Chondrocyte (in vitro differentiated cells): ENCODE measurements around the gene MUC5AC. TPM values are rescaled to one million over a fixed set of nuclear protein-coding genes. Genes with fewer than 3 reads are reported as not detected.
A peak's percentile ranks its signal among the peaks of the same experiment; 100 is the strongest.
"Not testable (repeated sequence)": the region's sequence is repeated elsewhere in the genome, so short reads cannot be mapped to it uniquely, and the experiment has no call there.

ENCODE experiments used
- DNase-seq: peaks from one replicate; pipeline ENCODE4 v3.0.0; 2021; ENCODE audit warnings: mixed read lengths, low spot score
- H3K27ac Mint-ChIP-seq: one replicate; pipeline ENCODE4 v1.8.0; 2021; ENCODE audit warnings: mild to moderate bottlenecking, moderate library complexity, mixed read lengths; ENCODE audit not compliant: unreplicated experiment
- H3K27me3 Mint-ChIP-seq: 2 replicates; pipeline ENCODE4 v1.8.0; 2021; ENCODE audit warnings: low read depth, mixed read lengths
- H3K36me3 Mint-ChIP-seq: 2 replicates; pipeline ENCODE4 v1.8.0; 2021; ENCODE audit warnings: low read depth, mixed read lengths
- H3K4me1 Mint-ChIP-seq: 2 replicates; pipeline ENCODE4 v1.8.0; 2021; ENCODE audit warnings: low read depth, mild to moderate bottlenecking, mixed read lengths
- H3K4me3 Mint-ChIP-seq: one replicate; pipeline ENCODE4 v1.8.0; 2021; ENCODE audit warnings: mild to moderate bottlenecking, moderate library complexity, mixed read lengths; ENCODE audit not compliant: unreplicated experiment
- H3K9me3 Mint-ChIP-seq: 2 replicates; pipeline ENCODE4 v1.8.0; 2021; ENCODE audit warnings: low read depth, mixed read lengths
- CTCF ChIP-seq: fragments of 200-600 bp; sonication (generic); IDR thresholded peaks from 2 replicates; pipeline ENCODE4 v1.5.0; 2021; ENCODE audit warnings: antibody characterized with exemption, mild to moderate bottlenecking, moderate library complexity
- total RNA-seq: library from RNA; stranded (reverse); gene quantifications from 3 replicates; pipeline ENCODE4 v1.2.1, GENCODE V29; 2021

Gene MUC5AC
- total RNA-seq, 1 donor from 2014 or later = not detected

DNA sequence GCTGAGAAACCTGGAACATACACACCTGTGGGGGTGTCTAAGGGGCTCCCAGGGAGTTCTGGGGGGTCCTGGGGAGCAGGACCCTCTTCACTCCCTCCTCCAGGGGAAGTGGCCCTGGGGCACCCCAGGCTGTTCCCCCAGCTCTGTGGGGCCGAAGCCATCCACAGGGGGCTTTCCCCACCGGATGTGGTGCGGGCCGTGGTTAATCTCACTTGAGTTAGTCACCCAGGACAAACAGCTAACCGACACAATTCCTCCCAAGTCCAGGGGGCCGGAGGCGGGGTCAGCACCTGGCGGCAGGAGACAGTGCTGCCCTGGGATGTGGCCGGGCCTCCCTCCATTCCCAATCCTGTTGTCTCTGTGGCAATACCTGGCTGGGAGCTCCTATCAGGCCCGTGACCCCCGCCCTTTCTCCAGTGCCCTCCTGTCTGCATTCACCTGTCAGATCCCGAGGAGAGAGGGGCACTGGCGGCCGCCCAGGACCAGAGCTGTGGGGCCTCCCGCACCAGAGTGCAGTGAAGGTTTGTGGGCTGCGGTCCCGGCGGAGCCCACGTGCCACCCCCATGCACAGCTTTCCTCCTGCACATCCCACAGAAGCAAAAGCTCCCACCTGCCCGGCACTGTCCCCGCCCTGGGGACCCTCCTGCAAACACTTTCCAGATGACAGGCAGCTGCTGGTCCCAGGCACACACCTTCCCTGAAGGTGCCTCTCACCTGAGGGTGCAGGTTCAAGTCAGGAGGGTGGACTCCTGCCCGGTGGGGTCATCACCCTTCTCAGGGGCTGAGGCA lies 5.2 kb upstream of the MUC5AC start:
- Mint-ChIP-seq H3K4me3 (no peak overlapping the region), H3K27me3 (peaks cover 3% of the 10 kb centered on the region), H3K4me1 (peaks cover 12% of the 10 kb centered on the region), H3K27ac (no peak overlapping the region), H3K36me3 (no peaks in the 10 kb centered on the region), H3K9me3 (no peaks in the 10 kb centered on the region)
- TF ChIP-seq CTCF = no peak
- peak; percentile 87 for DNase-seq

DNA sequence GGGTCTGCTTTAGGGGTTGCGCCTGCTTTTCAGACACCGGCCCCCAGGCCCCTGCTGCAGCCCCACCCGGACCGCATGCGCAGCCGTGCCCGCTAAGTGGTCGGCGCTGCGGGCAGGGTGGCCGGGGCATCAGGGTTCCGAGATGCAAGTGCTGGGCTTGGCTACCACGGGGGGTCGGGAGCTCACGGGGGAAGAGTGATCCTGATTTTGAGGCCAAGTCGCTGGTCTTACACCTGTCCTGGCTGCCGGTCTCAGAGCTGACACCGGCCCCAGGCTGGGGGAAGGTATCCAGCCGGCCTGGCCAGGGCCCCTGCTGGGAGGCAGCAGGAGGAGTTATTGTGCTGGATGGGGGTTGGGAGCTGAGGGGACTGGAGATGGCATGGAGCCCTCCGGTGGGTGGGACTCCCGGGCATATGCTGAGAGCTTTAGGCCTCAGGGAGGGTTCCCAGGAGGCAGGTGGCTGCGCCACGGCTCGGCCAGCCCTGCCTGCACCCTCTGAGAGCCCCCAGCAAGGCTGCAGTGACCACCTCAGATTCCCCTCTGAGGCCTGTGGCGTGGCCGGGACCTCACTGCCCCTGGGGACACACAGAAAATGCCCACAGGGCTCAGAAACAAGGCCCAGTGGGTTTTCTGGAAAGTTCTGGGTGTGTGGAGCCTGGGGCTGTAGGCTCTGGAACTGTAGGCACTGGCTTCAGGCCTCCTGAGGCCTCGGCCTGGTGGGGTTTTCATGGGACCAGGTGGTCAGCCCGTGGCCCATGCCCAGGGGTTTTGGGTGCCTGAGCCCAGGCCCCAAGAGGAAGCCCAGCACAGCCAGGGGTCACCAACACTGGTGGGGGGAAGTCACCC lies 4.4 kb upstream of the MUC5AC start:
- peak; percentile 84 for DNase-seq
- Mint-ChIP-seq H3K36me3 (no peaks in the 10 kb centered on the region), H3K4me1 (peaks cover 12% of the 10 kb centered on the region), H3K27ac (no peak overlapping the region), H3K9me3 (no peaks in the 10 kb centered on the region), H3K27me3 (peaks cover 2% of the 10 kb centered on the region), H3K4me3 (no peak overlapping the region)
- no peak for TF ChIP-seq CTCF

DNA sequence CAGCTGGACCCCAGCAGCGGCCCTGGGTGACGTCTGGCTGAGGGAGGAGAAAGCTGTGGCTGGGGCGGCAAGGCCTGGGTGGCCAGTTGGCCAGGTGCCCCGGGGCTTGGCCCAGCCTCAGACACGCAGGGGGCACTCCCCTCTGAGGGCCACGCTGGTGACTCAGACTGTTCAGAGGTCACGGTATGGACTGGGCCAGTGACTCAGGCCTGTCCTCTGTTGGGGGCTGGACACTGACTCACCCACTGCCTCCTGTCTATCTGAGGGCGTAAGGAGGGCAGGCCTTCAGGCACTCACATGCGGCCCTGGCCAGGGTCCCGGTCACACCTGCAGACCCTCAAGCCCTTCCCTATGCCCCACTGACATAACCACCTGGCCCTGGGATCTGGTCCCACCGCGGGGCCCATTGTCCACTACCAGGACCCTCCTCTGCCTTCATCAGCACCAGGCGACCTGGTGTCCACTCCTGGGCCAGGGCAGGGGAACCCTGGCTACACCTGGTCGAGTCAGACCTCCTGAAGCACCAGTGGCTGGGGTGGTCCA lies 3.7 kb upstream of the MUC5AC start:
- no peak for TF ChIP-seq CTCF
- Mint-ChIP-seq H3K27ac (no peak overlapping the region), H3K4me1 (peaks cover 12% of the 10 kb centered on the region), H3K27me3 (peaks cover 2% of the 10 kb centered on the region), H3K9me3 (no peaks in the 10 kb centered on the region), H3K36me3 (no peaks in the 10 kb centered on the region), H3K4me3 (no peak overlapping the region)
- DNase-seq = peak; percentile 69

- not testable (repeated sequence) for H3K9me3 Mint-ChIP-seq, H3K27ac Mint-ChIP-seq, H3K36me3 Mint-ChIP-seq, H3K4me3 Mint-ChIP-seq, DNase-seq, H3K27me3 Mint-ChIP-seq
- H3K4me1 Mint-ChIP-seq = peaks cover 12% of the 10 kb centered on the region
Measured at GRCh38 chr11:1154656-1155055, 3.1 kb upstream of the MUC5AC start.

GRCh38 chr11:1155274-1155693 lies 2.5 kb upstream of the MUC5AC start:
- Mint-ChIP-seq H3K27me3 (peaks cover 2% of the 10 kb centered on the region), H3K27ac (no peak overlapping the region), H3K4me3 (no peak overlapping the region), H3K4me1 (peaks cover 12% of the 10 kb centered on the region), H3K9me3 (no peaks in the 10 kb centered on the region), H3K36me3 (no peaks in the 10 kb centered on the region)
- no peak for TF ChIP-seq CTCF
- no peak for DNase-seq
